ENCODE results near the gene ACTC1.

- TF ChIP-seq, protein P1, sequence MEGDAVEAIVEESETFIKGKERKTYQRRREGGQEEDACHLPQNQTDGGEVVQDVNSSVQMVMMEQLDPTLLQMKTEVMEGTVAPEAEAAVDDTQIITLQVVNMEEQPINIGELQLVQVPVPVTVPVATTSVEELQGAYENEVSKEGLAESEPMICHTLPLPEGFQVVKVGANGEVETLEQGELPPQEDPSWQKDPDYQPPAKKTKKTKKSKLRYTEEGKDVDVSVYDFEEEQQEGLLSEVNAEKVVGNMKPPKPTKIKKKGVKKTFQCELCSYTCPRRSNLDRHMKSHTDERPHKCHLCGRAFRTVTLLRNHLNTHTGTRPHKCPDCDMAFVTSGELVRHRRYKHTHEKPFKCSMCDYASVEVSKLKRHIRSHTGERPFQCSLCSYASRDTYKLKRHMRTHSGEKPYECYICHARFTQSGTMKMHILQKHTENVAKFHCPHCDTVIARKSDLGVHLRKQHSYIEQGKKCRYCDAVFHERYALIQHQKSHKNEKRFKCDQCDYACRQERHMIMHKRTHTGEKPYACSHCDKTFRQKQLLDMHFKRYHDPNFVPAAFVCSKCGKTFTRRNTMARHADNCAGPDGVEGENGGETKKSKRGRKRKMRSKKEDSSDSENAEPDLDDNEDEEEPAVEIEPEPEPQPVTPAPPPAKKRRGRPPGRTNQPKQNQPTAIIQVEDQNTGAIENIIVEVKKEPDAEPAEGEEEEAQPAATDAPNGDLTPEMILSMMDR (conservative IDR thresholded peaks at IDR 0.05; ENCODE audit: low read depth in 2 of 2): no peak
- TF ChIP-seq POLR2AphosphoS5 (IDR thresholded peaks at IDR 0.05; ENCODE audit: low read depth) (no peak), EZH2 (IDR thresholded peaks at IDR 0.05; ENCODE audit: low read depth, unreplicated experiment) (no peak), ZNF114 (CRISPR knock-in tag; IDR thresholded peaks at IDR 0.05) (no peak), NANOG (IDR thresholded peaks at IDR 0.05; ENCODE audit: borderline replicate concordance) (no peak), CREB1 (CRISPR knock-in tag; IDR thresholded peaks at IDR 0.05; ENCODE audit: low read depth) (no peak), JUNB (IDR thresholded peaks at IDR 0.05; ENCODE audit: unreplicated experiment) (no peak), EZH2phosphoT487 (IDR thresholded peaks at IDR 0.05; ENCODE audit: unreplicated experiment) (no peak)
- TF ChIP-seq, protein P2, sequence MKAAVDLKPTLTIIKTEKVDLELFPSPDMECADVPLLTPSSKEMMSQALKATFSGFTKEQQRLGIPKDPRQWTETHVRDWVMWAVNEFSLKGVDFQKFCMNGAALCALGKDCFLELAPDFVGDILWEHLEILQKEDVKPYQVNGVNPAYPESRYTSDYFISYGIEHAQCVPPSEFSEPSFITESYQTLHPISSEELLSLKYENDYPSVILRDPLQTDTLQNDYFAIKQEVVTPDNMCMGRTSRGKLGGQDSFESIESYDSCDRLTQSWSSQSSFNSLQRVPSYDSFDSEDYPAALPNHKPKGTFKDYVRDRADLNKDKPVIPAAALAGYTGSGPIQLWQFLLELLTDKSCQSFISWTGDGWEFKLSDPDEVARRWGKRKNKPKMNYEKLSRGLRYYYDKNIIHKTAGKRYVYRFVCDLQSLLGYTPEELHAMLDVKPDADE (IDR thresholded peaks at IDR 0.05): no peak
- TF ChIP-seq, protein P3, sequence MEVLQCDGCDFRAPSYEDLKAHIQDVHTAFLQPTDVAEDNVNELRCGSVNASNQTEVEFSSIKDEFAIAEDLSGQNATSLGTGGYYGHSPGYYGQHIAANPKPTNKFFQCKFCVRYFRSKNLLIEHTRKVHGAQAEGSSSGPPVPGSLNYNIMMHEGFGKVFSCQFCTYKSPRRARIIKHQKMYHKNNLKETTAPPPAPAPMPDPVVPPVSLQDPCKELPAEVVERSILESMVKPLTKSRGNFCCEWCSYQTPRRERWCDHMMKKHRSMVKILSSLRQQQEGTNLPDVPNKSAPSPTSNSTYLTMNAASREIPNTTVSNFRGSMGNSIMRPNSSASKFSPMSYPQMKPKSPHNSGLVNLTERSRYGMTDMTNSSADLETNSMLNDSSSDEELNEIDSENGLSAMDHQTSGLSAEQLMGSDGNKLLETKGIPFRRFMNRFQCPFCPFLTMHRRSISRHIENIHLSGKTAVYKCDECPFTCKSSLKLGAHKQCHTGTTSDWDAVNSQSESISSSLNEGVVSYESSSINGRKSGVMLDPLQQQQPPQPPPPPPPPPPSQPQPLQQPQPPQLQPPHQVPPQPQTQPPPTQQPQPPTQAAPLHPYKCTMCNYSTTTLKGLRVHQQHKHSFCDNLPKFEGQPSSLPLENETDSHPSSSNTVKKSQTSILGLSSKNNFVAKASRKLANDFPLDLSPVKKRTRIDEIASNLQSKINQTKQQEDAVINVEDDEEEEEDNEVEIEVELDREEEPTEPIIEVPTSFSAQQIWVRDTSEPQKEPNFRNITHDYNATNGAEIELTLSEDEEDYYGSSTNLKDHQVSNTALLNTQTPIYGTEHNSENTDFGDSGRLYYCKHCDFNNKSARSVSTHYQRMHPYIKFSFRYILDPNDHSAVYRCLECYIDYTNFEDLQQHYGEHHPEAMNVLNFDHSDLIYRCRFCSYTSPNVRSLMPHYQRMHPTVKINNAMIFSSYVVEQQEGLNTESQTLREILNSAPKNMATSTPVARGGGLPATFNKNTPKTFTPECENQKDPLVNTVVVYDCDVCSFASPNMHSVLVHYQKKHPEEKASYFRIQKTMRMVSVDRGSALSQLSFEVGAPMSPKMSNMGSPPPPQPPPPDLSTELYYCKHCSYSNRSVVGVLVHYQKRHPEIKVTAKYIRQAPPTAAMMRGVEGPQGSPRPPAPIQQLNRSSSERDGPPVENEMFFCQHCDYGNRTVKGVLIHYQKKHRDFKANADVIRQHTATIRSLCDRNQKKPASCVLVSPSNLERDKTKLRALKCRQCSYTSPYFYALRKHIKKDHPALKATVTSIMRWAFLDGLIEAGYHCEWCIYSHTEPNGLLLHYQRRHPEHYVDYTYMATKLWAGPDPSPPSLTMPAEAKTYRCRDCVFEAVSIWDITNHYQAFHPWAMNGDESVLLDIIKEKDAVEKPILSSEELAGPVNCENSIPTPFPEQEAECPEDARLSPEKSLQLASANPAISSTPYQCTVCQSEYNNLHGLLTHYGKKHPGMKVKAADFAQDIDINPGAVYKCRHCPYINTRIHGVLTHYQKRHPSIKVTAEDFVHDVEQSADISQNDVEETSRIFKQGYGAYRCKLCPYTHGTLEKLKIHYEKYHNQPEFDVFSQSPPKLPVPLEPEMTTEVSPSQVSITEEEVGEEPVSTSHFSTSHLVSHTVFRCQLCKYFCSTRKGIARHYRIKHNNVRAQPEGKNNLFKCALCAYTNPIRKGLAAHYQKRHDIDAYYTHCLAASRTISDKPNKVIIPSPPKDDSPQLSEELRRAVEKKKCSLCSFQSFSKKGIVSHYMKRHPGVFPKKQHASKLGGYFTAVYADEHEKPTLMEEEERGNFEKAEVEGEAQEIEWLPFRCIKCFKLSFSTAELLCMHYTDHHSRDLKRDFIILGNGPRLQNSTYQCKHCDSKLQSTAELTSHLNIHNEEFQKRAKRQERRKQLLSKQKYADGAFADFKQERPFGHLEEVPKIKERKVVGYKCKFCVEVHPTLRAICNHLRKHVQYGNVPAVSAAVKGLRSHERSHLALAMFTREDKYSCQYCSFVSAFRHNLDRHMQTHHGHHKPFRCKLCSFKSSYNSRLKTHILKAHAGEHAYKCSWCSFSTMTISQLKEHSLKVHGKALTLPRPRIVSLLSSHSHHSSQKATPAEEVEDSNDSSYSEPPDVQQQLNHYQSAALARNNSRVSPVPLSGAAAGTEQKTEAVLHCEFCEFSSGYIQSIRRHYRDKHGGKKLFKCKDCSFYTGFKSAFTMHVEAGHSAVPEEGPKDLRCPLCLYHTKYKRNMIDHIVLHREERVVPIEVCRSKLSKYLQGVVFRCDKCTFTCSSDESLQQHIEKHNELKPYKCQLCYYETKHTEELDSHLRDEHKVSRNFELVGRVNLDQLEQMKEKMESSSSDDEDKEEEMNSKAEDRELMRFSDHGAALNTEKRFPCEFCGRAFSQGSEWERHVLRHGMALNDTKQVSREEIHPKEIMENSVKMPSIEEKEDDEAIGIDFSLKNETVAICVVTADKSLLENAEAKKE (CRISPR knock-in tag; IDR thresholded peaks at IDR 0.05): no peak
- TF ChIP-seq, protein P4, sequence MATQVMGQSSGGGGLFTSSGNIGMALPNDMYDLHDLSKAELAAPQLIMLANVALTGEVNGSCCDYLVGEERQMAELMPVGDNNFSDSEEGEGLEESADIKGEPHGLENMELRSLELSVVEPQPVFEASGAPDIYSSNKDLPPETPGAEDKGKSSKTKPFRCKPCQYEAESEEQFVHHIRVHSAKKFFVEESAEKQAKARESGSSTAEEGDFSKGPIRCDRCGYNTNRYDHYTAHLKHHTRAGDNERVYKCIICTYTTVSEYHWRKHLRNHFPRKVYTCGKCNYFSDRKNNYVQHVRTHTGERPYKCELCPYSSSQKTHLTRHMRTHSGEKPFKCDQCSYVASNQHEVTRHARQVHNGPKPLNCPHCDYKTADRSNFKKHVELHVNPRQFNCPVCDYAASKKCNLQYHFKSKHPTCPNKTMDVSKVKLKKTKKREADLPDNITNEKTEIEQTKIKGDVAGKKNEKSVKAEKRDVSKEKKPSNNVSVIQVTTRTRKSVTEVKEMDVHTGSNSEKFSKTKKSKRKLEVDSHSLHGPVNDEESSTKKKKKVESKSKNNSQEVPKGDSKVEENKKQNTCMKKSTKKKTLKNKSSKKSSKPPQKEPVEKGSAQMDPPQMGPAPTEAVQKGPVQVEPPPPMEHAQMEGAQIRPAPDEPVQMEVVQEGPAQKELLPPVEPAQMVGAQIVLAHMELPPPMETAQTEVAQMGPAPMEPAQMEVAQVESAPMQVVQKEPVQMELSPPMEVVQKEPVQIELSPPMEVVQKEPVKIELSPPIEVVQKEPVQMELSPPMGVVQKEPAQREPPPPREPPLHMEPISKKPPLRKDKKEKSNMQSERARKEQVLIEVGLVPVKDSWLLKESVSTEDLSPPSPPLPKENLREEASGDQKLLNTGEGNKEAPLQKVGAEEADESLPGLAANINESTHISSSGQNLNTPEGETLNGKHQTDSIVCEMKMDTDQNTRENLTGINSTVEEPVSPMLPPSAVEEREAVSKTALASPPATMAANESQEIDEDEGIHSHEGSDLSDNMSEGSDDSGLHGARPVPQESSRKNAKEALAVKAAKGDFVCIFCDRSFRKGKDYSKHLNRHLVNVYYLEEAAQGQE (IDR thresholded peaks at IDR 0.05; ENCODE audit: unreplicated experiment): no peak
Measured at GRCh38 chr15:34791701-34792100, 3.6 kb downstream of the ACTC1 start.
